GM18907 (cell line): ENCODE measurements around the gene LRRC36.

Experiments used
- ATAC-seq: cut with Tn5 transposase; IDR thresholded peaks from one replicate; pipeline ENCODE4 v1.9.1; 2021; ENCODE audit warnings: mild to moderate bottlenecking, moderate library complexity; ENCODE audit not compliant: unreplicated experiment

Gene LRRC36

GRCh38 chr16:67419931-67420330 lies 93.3 kb downstream of the LRRC36 start:
- ATAC-seq, result no peak

DNA sequence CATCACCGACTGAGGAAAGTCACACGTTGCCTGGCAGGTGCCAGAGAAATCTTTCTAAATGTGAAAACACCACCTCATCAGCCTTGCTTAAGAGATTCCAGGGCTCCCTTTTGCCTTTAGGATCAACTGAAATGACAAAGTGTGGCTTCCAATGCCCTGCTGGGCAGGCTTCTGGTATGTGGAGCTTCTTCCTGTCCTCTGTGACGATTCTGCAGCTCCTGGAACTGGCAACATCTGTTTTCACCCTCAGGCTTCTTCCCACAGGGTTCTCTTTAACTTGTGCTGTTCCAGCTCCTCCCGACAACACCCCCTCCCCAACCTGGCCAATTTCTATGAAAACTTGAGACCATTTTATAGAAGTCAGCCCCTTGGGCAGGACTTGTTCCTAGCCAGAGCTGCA lies 94.4 kb downstream of the LRRC36 start:
- no peak for ATAC-seq

GRCh38 chr16:67423015-67423414 lies 96.4 kb downstream of the LRRC36 start:
- no peak for ATAC-seq

DNA sequence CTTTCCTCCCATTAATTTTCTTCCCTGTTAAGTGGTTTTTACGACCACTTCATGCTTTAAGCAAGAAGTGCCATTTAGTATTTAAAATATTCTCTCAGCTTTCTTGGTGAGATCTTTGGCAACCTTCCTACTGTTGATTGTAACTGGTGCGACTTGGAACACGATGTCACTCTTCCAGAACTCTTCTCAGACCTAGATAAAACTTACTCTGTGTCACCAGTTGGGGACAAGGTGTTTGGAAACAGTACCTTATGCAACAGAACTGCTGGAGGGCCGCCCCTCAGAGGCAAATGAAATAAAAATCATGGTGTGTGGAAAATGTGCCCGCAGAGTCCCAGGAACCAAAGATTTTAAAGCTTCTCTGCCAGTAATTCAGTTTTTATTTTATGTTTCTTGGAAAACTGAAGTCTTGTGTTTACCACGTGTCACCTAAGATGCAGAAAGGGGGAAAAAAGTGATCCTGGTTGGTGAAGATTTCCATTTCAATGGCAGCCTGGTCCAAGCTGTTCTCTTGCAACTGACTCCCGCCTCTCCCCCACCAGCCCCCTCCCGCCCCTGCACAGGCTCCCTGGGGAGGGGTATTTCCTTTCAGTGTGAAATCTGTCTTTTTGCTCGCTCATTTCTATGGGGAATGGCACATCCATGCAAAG lies 97.1 kb downstream of the LRRC36 start:
- no peak for ATAC-seq

DNA sequence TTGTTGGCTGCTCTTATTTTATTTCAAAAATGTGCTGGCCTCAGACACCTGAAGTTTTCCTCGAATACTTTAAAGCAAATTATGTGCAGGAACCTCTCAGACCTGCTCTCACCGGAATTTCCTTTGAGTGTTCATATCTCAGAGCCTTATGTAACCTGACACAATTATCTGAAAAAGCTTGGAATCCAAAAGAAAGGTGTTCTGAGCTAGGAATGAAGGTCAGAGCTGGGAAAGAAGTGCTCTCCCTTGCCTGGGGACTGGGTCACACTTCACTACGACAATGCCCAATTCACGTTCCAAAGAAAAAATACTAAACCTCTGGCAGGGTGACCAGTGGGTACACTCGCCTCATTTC lies 97.6 kb downstream of the LRRC36 start:
- no peak for ATAC-seq

DNA sequence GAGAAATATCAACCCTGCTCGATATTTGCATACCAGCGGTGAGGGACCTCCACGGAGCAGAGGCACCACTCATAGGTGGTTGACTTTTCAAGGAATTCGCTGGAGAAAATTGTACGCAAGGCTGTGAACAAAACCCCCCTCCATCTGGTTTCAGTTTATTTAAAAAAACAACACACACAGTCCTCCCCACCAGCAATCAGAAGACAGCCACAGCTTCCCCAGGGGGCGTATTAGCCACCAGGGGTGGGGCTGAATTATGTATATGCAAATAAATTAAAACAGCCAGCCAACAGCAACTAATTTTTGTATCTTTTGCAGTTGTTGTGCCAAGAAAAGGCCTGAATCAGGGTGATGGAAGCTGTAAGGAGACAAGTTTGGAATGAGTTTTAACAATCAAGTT lies 98.4 kb downstream of the LRRC36 start:
- no peak for ATAC-seq

- no peak for ATAC-seq
Observed at GRCh38 chr16:67425580-67425979, 99.0 kb downstream of the LRRC36 start.

GRCh38 chr16:67426022-67426421 lies 99.4 kb downstream of the LRRC36 start:
- ATAC-seq, result no peak

- no peak for ATAC-seq
Observed at GRCh38 chr16:67426950-67427349, 100.3 kb downstream of the LRRC36 start.

DNA sequence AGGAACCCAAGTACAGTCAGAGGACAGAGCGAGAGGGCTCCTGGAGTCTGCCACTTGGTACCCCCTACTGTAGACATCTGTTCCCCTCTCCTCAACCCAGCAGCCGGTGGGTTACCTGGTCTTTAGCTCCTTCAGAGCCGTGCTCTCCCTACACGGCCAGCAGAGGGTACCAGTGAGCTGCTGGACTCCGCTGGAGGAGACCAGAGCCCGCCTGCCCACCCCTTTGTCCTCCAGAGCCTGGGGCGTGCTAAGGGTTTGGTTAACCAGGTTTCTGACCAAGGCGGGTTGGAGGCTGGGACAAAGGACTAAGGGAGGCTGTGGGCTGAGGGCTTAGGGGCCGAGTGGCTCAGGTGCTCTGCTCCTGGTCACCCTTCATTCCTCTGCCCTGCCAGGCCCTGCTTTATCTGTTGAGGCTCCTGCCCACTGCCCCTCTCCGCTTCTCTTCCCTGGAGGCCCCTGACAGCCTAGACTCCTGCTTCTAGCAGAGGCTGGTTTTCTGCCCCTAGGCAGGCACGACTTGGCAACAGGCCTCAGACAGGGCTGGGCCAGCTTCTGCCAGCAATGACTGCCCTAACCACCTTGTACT lies 101.6 kb downstream of the LRRC36 start:
- ATAC-seq, result no peak

DNA sequence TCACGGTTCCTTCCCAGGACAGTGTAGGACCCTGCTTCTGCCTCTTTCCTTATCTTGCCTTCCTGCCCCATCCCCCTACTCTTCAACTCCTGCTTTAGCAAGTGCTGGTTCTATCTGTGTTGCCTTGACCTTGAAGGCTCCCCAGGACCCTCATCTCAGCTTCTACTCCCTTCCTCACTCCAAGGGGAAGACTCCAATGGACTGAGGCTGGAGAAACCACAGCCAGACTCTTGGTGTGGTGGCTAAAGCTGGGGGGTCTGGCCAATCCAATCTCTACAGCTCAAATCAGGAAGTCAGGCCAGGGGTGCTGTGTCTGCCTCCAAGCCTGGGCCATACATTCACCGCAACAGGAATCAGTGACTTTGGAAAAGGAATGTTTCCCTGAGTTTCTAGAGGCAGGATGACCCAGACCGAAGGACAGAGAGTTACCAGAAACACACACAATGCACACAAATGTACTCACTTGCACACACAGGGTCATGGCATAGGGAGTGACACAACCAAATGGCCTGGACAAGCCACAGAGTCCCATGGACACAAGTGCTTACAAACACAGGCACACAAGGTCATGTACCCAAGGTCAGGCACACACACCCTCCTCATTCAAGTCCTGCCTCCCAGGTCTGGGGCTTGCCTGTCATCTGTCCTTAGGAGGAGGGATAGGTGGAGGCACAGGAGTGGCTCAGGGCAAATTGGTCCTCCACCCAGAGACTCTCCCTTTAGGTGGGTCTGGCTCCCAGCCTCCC lies 102.6 kb downstream of the LRRC36 start:
- no peak for ATAC-seq

DNA sequence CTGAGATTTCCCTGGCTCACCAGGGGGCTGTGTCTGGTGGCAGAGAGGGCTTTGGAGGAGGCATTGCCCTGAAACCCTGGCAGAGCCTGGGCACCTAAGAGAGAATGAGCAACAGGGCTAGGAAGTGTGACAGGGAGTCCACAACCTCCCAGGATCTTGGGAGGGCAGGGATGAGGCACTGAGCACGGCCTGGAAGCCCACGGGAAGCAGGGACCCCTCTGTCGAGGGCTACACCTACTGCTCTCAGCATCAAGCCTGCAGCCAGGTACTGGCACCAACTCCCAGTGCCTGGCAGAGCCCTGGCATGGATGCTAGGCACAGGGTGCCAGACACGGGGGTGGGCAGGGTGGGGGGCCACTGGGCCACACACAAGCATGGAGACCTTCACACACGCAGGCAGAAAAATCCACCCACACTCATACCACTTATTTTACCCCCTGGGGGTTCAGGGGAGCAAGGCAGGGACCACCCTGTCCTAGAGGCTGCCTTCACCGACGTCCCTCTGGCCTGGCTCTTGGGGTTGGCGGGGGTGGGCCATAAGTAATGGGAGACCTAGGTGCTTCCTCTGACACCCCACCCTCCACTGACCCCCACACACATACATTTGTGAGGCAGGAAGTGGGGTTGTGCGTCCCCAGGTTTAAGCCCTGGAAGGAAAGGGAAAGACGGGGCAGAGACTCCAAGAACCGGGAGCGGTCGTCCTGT lies 103.3 kb downstream of the LRRC36 start:
- ATAC-seq, result no peak

GRCh38 chr16:67430504-67430976 lies 103.9 kb downstream of the LRRC36 start:
- no peak for ATAC-seq

DNA sequence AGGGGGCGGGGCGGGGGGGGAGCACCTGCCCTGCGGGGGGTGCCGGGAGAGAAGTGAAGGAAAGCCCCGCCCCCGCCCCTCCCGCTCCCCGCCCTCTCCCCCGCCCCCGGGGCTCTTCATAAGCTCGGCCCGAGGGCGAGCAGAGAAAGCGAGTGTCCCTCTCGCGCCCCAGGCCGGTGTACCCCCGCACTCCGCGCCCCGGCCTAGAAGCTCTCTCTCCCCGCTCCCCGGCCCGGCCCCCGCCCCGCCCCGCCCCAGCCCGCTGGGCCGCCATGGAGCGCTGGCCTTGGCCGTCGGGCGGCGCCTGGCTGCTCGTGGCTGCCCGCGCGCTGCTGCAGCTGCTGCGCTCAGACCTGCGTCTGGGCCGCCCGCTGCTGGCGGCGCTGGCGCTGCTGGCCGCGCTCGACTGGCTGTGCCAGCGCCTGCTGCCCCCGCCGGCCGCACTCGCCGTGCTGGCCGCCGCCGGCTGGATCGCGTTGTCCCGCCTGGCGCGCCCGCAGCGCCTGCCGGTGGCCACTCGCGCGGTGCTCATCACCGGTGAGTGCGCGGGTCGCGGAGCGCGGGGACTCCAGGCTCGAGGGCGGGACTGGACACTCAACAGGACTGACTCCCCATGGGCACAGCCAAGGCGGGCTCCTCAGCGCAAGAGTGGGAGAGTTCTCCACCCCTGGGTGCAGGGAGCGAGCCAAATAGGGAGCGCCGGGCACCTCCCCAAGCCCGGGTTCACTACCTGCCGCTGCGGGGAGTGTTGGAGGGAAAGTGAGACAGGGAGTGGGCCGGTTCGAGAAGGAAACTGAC lies 104.6 kb downstream of the LRRC36 start, which contains the start of gene HSD11B2:
HSD11B2 (plus strand) TSS at position 145 of the 798 bp plus-strand sequence; CDS start at position 273, 128 bp downstream.
- ATAC-seq, result no peak

GRCh38 chr16:67431775-67432505 lies 105.3 kb downstream of the LRRC36 start:
- no peak for ATAC-seq

DNA sequence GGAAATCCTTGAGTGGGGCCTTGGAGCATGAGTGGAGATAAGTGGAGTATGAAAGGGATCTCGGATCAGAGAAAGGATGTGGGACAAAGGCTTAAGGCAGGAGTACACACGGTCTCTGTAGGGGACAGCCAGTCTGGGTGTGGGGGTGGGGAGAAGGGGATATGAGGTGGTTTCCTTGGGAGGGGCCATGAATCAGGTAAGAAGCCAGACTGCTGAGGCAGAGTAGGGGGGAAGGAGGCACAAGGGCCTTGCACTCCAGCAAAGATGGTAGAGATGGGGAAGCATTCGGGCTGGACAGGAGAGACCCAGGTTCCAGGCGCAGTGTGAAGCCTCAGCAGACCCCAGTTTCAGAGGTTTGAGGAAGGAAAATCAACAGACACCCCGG lies 105.9 kb downstream of the LRRC36 start:
- no peak for ATAC-seq

- ATAC-seq, result no peak
Observed at GRCh38 chr16:67433131-67433719, 106.6 kb downstream of the LRRC36 start.
